Sigmoid colon (tissue), 7 donors: ENCODE results near the gene SPOCD1. TPM values are rescaled to one million over a fixed set of nuclear protein-coding genes. Genes with fewer than 3 reads are reported as not detected.
A peak's percentile ranks its signal among the peaks of the same experiment; 100 is the strongest.

Experiments used
- DNase-seq: peaks from one replicate; pipeline ENCODE4 v3.0.0-alpha.2; 2019
- H3K27ac ChIP-seq, 4 donors: fragments of 200-600 bp; sonication (generic); one replicate each; pipeline ENCODE4 v1.5.1; 2016 to 2019; ENCODE audit warnings: mild to moderate bottlenecking in 1 of 4
- H3K27me3 ChIP-seq, 3 donors: fragments of 200-600 bp; sonication (generic); one replicate each; pipeline ENCODE4 v1.5.1; 2019; ENCODE audit warnings: mild to moderate bottlenecking in 1 of 3
- H3K36me3 ChIP-seq, 4 donors: fragments of 200-600 bp; sonication (generic); one replicate each; pipeline ENCODE4 v1.5.1; 2016 to 2019
- H3K4me1 ChIP-seq, 4 donors: fragments of 200-600 bp; sonication (generic); one replicate each; pipeline ENCODE4 v1.5.1; 2017 to 2019
- H3K4me3 ChIP-seq, 4 donors: fragments of 200-600 bp; sonication (generic); one replicate each; pipeline ENCODE4 v1.5.1; 2017 to 2019; ENCODE audit warnings: mild to moderate bottlenecking in 2 of 4, moderate library complexity in 1 of 4
- H3K9me3 ChIP-seq, 4 donors: fragments of 200-600 bp in 3 of 4; sonication (generic) in 3 of 4; one replicate each; pipeline versions ENCODE4 v1.5.1 to v1.6.1; 2013 to 2019
- EP300 ChIP-seq, 4 donors: sonication (generic); formaldehyde crosslinking; IDR thresholded peaks; one replicate each; pipeline ENCODE4 v1.6.1; 2017; ENCODE audit warnings: antibody characterized with exemption in 4 of 4
- POLR2A ChIP-seq, 2 donors: fragments of 450-650 bp; IDR thresholded peaks; one replicate each; pipeline ENCODE4 v1.6.1; 2016; ENCODE audit warnings: antibody characterized with exemption in 2 of 2, mild to moderate bottlenecking in 2 of 2, moderate library complexity in 2 of 2
- POLR2AphosphoS5 ChIP-seq, 4 donors: sonication (generic); formaldehyde crosslinking; IDR thresholded peaks; one replicate each; pipeline ENCODE4 v1.6.1; 2017; ENCODE audit warnings: antibody characterized with exemption in 4 of 4
- WGBS, 2 donors: extraction: QIAGEN DNeasy Blood & Tissue Kit; methylation state at CpG; one replicate each; pipeline ENCODE4 v1.1.7; 2013; 5-methylcytosine and 5-hydroxymethylcytosine counted together
- intact Hi-C: fragments of 100-400 bp; cut with DNase I; formaldehyde crosslinking; loops from one replicate; pipeline ENCODE4 v1.15.1; 2023
- polyA plus RNA-seq, 3 donors: library from polyadenylated mRNA; stranded (reverse); fragments of 200-250 nt; gene quantifications; one replicate each; pipeline ENCODE4 v1.2.3, GENCODE V29; 2013
- total RNA-seq, 4 donors: library from RNA; depleted of rRNA; stranded (reverse); fragments of >200 nt; gene quantifications; one replicate each; pipeline ENCODE4 v1.1.0, GENCODE V29; 2016
- TF ChIP-seq, protein P1 (sequence below), 4 experiments: fragments of 450-650 bp in 3 of 4; fragments of 200-600 bp in 1 of 4; IDR thresholded peaks; one replicate each; pipeline ENCODE4 v1.5.1; 2016 to 2019; ENCODE audit warnings: antibody characterized with exemption in 4 of 4, mild to moderate bottlenecking in 3 of 4, moderate library complexity in 2 of 4
- donor health status: healthy with polysubstance abuse.
- donor health status: Bipolar disorder and iron deficiency.
- donor health status: healthy.

Gene SPOCD1
- total and polyA plus RNA-seq, 7 donors = 0.14 to 0.70 (median 0.55) TPM; not detected in 4

DNA sequence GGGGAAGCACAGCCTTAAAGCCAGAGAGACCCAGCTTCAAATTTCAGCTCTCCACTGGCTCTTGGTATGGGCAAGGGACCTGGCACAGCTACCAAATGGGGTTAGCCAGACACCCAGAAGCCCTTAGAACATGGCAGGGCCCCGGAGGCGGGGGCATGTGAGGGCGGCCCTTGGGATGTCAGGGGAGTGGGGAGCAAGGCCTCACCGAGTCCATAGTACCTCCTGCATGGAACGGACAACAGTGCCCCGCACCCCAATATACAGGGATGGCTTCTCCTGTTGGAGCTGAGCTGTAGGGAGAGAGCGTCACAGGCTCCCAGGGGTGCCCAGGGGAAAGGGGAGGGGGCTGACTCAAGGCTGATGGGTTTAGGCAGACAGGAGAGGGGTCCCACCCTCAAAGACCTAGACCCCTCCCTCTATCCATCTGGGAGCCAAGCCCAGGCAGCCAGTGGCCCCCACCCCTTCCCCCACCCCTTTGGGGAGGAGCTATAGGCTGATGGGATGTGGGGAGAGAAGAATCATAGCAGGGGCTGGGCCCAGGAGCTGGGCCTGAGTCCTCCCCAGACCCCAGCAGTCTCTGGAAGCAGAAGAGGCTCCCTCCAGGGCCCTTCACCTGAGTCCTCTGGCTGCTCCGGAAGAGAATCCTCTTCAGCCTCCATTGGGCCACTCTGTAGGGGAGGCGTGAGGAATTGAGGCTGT is 16.5 kb downstream of the SPOCD1 start:
- no peak for TF ChIP-seq POLR2A (IDR thresholded peaks at IDR 0.05)
- TF ChIP-seq EP300 (IDR thresholded peaks at IDR 0.05) = no peak
- TF ChIP-seq, protein P1, sequence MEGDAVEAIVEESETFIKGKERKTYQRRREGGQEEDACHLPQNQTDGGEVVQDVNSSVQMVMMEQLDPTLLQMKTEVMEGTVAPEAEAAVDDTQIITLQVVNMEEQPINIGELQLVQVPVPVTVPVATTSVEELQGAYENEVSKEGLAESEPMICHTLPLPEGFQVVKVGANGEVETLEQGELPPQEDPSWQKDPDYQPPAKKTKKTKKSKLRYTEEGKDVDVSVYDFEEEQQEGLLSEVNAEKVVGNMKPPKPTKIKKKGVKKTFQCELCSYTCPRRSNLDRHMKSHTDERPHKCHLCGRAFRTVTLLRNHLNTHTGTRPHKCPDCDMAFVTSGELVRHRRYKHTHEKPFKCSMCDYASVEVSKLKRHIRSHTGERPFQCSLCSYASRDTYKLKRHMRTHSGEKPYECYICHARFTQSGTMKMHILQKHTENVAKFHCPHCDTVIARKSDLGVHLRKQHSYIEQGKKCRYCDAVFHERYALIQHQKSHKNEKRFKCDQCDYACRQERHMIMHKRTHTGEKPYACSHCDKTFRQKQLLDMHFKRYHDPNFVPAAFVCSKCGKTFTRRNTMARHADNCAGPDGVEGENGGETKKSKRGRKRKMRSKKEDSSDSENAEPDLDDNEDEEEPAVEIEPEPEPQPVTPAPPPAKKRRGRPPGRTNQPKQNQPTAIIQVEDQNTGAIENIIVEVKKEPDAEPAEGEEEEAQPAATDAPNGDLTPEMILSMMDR (IDR thresholded peaks at IDR 0.05) = no peak
- TF ChIP-seq POLR2AphosphoS5 (IDR thresholded peaks at IDR 0.05) = no peak
- H3K4me1 ChIP-seq = no peaks in the 10 kb centered on the region
- DNase-seq = peak; percentile 39
- intact Hi-C loops = no loop called here
- H3K4me3 ChIP-seq = no peak overlapping the region
- 90 to 91% methylated on average over 9 of the region's 9 CpGs for WGBS, 2 donors
- H3K9me3 ChIP-seq = no peaks in the 10 kb centered on the region
- no peaks in the 10 kb centered on the region for H3K36me3 ChIP-seq
- no peak overlapping the region for H3K27ac ChIP-seq
- peaks cover 0 to 7% (median 0%) of the 10 kb centered on the region in 3 donors for H3K27me3 ChIP-seq

DNA sequence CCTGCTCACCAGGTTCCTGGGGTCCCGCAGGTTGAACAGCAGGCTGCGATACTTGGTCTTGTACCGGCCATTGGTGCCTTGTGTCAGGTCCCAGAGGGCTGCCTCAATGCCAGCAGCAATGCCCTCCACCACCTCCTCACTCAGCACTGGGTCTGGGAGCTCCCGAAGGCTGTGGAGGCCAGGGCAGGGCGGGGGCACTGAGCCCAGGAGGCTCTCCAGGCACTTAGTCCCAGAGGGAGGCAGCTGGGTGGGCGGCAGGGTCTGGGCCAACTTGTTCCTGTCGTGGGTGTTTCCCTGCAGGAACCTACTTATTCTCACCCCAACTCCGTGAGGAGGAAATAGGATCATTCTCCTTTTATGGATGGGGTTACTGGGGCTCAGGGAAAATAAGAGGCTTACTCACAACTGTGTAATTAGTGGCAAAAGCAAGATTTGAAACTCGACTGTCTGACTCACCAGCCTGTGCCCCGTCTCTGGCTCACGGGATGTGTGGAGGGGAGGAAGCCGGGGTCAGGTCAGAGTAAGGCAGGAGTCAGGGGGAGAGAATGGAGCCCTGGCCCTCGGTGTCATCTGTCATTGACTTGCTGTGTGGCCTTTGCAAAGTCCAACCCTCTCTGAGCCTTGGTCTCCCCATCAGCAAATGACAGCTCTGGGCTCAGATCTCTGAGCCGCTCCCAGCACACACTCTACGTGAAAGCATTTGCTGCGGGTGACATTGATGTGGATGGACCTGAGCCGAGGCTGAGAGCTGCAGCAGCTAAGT is 17.2 kb downstream of the SPOCD1 start:
- Histone ChIP-seq H3K27me3 (peaks cover 0 to 7% (median 0%) of the 10 kb centered on the region in 3 donors), H3K4me3 (no peak overlapping the region), H3K4me1 (no peaks in the 10 kb centered on the region), H3K27ac (no peak overlapping the region), H3K9me3 (no peaks in the 10 kb centered on the region), H3K36me3 (no peaks in the 10 kb centered on the region)
- DNase-seq = peak; percentile 51
- intact Hi-C loops = no loop called here
- no peak for TF ChIP-seq EP300 (IDR thresholded peaks at IDR 0.05)
- WGBS, 2 donors = 61 to 71% methylated on average over 17 of the region's 17 CpGs

DNA sequence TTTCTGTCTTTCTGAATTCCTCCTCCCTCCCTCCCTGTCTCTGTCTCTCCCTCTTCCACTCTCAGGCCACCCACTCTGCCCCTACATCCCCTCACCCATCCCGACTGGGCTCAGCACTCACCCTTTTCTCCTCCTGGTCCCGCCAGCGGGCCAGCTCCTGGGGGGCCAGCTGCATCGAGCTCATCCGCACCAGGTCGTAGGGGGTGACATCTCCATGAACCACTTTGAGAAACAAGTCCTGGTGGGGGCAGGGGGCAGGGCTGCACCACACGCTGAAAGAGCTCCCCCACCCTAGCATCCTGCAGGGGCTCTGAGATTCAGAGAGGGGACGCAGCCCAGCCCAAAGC is 17.8 kb downstream of the SPOCD1 start:
- 82 to 86% methylated on average over 8 of the region's 8 CpGs for WGBS, 2 donors
- peak; percentile 52 for DNase-seq
- H3K4me1 ChIP-seq = no peaks in the 10 kb centered on the region
- H3K4me3 ChIP-seq = no peak overlapping the region
- no peaks in the 10 kb centered on the region for H3K9me3 ChIP-seq
- intact Hi-C loops = no loop called here
- H3K27me3 ChIP-seq = peaks cover 0 to 7% (median 0%) of the 10 kb centered on the region in 3 donors
- no peak overlapping the region for H3K27ac ChIP-seq
- TF ChIP-seq, protein P1 (IDR thresholded peaks at IDR 0.05) = no peak
- TF ChIP-seq POLR2AphosphoS5 (IDR thresholded peaks at IDR 0.05) = no peak
- TF ChIP-seq POLR2A (IDR thresholded peaks at IDR 0.05) = no peak
- TF ChIP-seq EP300 (IDR thresholded peaks at IDR 0.05) = no peak
- H3K36me3 ChIP-seq = no peaks in the 10 kb centered on the region

DNA sequence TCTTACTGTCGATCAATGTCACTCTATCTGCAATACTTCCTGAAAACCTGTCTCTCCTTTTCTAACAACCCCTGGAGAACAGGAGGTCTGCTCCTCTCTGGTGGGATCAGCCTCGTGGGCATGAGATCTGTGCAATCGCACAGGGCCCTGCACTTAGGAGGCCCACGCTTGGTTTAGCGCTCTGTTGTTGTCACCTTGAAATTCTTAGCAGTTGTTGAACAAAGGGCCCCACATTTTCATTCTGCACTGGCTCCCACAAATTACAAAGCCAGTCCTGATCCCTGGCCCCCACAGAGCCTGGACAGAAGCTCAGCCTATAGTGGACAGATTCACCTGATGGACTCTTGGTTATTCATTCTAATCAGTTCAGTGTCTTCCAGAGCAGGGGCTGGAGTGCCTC is 18.6 kb downstream of the SPOCD1 start:
- H3K4me1 ChIP-seq = no peaks in the 10 kb centered on the region
- DNase-seq = no peak
- no peak overlapping the region for H3K4me3 ChIP-seq
- TF ChIP-seq POLR2A (IDR thresholded peaks at IDR 0.05) (no peak), EP300 (IDR thresholded peaks at IDR 0.05) (no peak)
- TF ChIP-seq, protein P1 (IDR thresholded peaks at IDR 0.05) = no peak
- no peak overlapping the region for H3K27ac ChIP-seq
- WGBS, 2 donors = 83 to 90% methylated on average over 5 of the region's 5 CpGs
- no peaks in the 10 kb centered on the region for H3K9me3 ChIP-seq
- intact Hi-C loops = no loop called here
- peaks cover 0 to 7% (median 0%) of the 10 kb centered on the region in 3 donors for H3K27me3 ChIP-seq
- no peaks in the 10 kb centered on the region for H3K36me3 ChIP-seq

GRCh38 chr1:31796707-31797106 is 19.1 kb downstream of the SPOCD1 start:
- Histone ChIP-seq H3K9me3 (no peaks in the 10 kb centered on the region), H3K4me3 (no peak overlapping the region), H3K4me1 (no peaks in the 10 kb centered on the region), H3K27me3 (peaks cover 0 to 7% (median 0%) of the 10 kb centered on the region in 3 donors), H3K36me3 (no peaks in the 10 kb centered on the region), H3K27ac (no peak overlapping the region)
- intact Hi-C loops = no loop called here
- DNase-seq = peak; percentile 28
- 88 to 92% methylated on average over 7 of the region's 7 CpGs for WGBS, 2 donors
- no peak for TF ChIP-seq POLR2AphosphoS5 (IDR thresholded peaks at IDR 0.05)
